Left ventricle myocardium superior (tissue), 1 donor: ENCODE measurements around the gene PLPP2. TPM values are rescaled to one million over a fixed set of nuclear protein-coding genes. Genes with fewer than 3 reads are reported as not detected.
A peak's percentile ranks its signal among the peaks of the same experiment; 100 is the strongest.

Experiments used
- ATAC-seq: fragments of 200-7000 bp; cut with Tn5 transposase; one replicate; pipeline ENCODE4 v1.9.1; 2020; ENCODE audit warnings: mild to moderate bottlenecking, moderate library complexity
- DNase-seq: peaks from one replicate; pipeline ENCODE4 v3.0.0-alpha.2; 2020
- intact Hi-C: fragments of 100-400 bp; cut with micrococcal nuclease; formaldehyde crosslinking; loops from one replicate; pipeline ENCODE4 v1.11.0; 2022
- long read RNA-seq: library from polyadenylated mRNA; unstranded; transcript quantifications from one replicate; pipeline ENCODE4 v2.0.0, GENCODE V29; 2021
- total RNA-seq: library from RNA; stranded (reverse); fragmentation: NEBNext Ultra II Directional; extraction: Animal tissue kit (Norgen Biotek cat#: 25700); gene quantifications from one replicate; pipeline ENCODE4 v1.2.1, GENCODE V29; 2021
- donor health status: DM: no; HTN: yes; CAD: no; lungs with severe emphysema.

PLPP2 gene
- 0.27 TPM for total RNA-seq
- long read RNA-seq = 0 reads

DNA sequence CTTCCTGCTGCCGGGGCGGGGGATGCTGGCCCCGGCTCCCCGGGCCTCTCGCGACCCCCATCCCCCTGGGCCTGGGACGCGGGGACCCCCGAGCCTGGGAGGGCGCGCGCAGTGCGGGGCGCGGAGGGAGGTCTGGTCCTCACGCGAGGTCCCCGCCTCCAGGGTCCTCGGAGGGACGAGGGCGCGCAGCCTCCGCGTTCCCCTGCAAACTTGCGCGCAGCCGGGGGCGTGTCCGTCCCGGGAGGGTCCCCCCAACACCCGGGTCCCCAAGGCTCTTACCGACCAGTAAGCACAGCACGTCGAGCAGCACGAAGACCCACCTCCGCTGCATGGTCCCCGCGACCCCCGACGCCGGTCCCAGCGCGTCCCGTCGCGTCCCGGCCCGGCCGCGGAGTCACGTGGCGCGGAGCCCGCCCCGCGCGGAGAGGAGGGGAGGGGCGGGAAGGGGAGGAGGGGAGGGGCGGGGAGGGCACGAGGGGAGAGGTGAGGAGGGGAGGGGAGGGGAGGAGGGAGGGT is at the start of gene PLPP2:
Gene PLPP2 (minus strand): TSS at position 398 of the 516 bp plus-strand sequence. CDS start 67 bp downstream, at position 331.
- no peak for ATAC-seq
- no peak for DNase-seq
- intact Hi-C loops = no loop called here

- ATAC-seq (no peak), DNase-seq (no peak)
- intact Hi-C loops = no loop called here
These were observed 49.6 kb upstream of the PLPP2 start for GRCh38 chr19:340620-341385.

DNA sequence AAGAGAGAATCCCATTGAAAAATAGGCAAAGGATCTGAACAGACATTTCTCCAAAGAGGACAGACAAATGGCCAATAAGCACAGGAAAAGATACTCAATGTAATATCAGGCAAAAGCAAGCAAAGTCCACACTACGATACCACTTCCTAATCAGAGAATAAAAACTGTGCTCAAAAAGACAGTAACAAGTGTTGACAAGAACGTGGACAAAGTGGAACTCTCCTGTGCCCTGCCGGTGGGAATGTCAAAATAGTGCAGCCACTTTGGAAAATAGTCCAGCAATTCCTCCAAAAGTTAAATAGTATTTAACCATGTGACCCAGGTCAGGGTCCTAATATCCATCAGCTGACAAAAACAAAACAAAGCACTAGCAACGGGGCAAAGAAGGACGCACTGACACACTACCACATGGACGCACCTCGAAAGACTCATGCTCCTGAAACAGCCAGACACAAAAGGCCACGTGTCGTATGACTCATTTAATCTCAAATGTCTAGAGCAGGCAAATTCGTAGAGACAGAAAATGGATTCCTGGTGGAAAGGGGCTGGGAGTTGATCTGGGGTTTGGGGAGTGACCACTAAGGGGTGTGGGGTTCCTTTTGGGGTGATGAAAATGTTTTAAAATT is 48.2 kb upstream of the PLPP2 start:
- ATAC-seq (no peak), DNase-seq (no peak)
- intact Hi-C loops = no loop called here

DNA sequence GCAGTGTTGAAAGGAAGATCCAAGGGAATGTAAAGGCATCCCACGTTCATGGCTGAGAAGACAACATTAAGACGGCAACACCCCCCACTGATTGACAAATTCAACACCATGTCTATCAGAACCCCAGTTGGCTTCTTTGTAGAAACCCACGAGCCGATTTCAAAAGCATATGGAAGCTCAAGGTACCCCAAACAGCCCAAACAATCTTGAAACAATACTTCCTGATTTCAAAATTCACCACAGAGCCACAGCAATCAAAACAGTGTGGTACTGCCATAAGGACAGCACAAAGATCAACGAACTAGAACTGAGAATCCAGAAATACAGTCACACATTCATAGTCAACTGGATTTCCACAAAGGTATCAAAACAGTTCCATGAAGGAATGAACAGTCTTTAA is 47.2 kb upstream of the PLPP2 start:
- intact Hi-C loops = no loop called here
- ATAC-seq (no peak), DNase-seq (no peak)

DNA sequence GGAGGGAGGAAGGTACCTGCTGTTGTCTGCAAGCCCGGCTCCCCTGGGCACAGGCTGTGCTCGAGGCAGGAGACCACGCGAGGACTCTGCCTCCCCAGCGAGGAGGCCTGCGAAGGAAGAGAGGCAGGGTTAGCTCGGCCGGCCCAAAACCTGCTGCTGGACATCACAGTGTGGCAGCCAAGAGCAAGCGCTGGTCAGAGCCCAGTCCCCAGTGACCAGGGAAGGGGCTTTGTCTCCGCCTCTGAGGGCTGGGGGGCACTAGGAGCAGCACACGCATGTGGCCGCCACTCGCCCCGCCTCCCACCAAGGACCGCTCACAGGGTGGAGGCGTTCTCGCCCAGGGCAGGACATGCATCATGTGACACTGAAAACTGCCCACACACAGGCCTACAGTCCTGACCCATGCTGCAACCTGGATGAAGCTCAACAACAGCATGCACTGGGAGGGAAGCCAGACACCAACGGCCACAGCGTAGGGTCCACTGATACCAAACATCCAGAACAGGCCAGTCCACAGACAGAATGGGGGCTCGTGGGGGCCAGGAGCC is 44.9 kb upstream of the PLPP2 start:
- intact Hi-C loops = no loop called here
- DNase-seq (no peak), ATAC-seq (peak; percentile 59)

DNA sequence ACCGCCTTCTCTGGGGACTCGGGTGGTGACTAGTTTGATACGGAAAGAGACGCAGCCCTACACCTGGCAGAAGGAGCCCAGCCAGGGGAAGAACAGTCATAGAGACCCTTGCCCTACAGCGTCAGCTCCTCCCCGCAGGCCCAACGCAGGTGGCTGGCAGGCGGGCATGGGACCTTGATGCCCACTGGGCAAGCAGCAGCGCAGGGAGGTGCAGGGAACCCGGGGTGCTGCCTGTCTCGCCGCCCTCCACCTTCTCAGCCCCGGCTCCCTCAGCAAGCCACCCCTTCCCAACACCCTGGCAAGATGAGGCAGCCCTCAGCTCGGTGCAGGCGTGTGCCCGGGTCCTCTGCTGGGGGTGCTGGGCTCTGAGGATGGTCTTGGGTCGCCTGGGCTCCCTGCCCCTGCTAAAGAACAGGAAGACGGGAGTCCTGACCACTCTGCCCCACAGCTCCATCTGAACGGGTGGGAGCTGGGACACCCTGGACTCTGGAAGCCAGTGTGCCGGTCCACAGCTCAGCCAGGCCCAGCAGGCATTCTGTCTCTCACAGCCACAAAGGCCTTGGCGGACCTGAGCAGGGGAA is 44.4 kb upstream of the PLPP2 start:
- intact Hi-C loops = no loop called here
- no peak for ATAC-seq
- no peak for DNase-seq

DNA sequence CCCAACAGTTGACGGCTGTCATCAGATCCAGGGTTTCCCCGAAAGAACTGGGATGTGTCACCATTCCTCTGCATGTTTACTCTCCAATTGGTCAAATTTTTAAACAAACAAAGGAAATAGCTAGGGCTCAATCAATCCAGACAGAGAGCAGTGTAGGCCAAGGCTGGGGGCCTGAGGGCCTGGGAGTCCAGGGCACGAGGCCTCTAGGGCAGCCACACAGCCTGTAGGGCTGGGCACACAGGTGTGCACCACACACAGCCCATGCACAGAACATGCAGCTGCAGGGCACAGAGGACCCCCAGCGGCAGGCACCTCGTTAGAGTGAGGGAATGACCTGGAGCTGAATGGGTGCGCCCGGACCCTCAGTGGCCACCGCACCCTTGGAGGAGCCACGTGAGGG is 43.9 kb upstream of the PLPP2 start:
- intact Hi-C loops = no loop called here
- DNase-seq = no peak
- ATAC-seq = no peak

DNA sequence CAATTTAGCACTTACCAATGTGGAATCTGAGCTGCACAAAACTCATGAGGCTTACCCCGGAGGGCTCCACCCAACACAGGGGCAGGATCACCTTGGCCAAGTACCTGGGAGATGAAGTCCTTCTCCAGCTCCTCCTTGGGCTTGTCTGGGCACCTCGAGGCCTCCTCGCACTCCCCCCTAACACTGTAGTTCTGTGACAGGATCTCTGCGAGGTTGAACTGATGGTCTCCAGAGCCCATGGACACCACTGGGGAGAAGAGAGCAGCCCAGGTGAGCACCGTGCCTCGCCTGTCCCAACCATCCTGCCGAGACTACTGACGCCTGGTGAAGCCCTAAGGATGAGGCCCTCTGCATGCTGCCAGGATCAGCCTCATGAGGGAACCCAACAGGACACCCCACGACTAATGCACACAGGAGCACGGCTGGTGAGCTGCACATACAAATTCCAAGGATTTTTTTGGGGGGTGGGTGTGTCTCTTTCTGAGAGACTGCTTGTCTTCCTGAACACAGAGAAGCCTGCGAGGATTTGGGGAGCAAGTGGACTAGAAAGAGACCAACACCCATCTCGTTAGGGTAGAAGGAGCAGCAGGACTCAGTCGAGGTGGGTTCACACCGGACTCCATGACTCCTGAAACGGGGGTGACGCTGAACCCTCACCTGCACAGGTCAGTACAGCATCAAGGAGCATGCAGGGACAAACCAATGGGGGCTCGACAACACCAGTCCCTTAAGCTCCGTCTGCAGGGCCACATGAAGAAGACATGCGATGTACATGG is 43.3 kb upstream of the PLPP2 start:
- ATAC-seq (no peak), DNase-seq (no peak)
- intact Hi-C loops = no loop called here

GRCh38 chr19:330503-330902 is 39.3 kb upstream of the PLPP2 start:
- DNase-seq (no peak), ATAC-seq (no peak)
- intact Hi-C loops = no loop called here

DNA sequence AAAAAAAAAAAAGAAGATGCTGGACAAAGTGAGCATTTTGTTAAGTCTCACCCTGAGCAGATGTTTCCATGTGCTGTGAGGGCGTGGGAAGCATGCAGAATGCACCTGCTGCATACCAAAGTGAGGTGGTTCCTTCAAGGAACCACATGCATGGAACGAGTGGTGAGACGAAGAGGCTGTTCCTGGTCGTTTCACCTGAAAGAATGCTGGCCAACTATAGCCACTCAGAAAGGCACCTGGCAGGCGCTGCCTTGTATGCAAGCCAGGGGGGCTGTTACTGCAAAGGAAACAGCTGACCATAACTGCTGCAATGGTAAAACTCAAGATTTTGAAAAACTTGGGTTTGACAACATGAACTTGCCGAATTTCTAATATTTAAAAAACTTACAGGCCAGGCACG is 38.7 kb upstream of the PLPP2 start:
- no peak for ATAC-seq
- DNase-seq = no peak
- intact Hi-C loops = no loop called here

DNA sequence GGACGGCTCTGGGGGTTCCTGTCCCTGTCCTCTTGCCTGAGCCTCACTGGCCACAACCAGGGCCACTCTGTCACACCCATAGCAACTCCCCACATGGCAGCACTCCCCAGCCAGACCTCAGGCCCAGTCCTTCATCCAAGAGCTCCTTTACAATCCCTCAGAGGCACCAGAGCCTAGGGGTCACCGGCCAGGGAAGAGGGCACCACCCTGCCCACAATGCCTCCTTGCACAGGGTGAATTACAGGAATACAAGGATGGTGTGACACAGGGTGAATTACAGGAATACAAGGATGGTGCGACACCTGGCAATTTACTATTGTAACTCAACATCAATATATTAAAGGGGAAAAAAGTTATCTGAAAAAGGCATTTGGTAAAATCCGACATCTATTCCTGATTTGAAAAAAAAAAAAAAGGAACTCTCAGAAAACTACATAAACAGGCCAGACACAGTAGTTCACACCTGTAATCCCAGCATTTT is 36.9 kb upstream of the PLPP2 start:
- no peak for DNase-seq
- intact Hi-C loops = no loop called here
- ATAC-seq = no peak

- intact Hi-C loops = no loop called here
- no peak for DNase-seq
- no peak for ATAC-seq
These were observed 36.3 kb upstream of the PLPP2 start for GRCh38 chr19:327291-328024.

DNA sequence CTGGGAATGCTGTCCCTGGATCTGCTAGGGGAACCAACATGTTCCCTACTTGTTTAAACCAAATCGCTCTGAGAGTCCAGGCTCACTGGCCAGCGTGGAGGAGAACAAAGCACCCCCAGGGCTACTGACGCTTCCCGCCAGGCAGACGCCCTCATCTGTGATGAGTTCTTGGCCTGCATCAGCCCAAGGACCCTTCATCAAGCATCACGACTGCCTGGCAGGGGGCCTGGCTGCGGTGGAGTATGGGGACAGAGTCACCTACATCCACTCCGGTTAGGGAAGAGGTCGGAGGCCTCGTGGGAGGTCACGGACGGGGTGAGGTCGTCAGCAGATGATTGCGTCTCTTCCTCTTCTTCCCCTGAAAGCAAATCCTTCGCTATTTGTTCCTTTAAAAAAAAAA is 35.7 kb upstream of the PLPP2 start:
- ATAC-seq (no peak), DNase-seq (no peak)
- intact Hi-C loops = no loop called here

GRCh38 chr19:325937-326565 is 34.8 kb upstream of the PLPP2 start:
- no peak for ATAC-seq
- DNase-seq = no peak

GRCh38 chr19:325173-325936 is 34.2 kb upstream of the PLPP2 start:
- DNase-seq (no peak), ATAC-seq (no peak)
- intact Hi-C loops = no loop called here

More at GRCh38 chr19:325937-326565, 34.8 kb upstream of the PLPP2 start:
- intact Hi-C loops = no loop called here

DNA sequence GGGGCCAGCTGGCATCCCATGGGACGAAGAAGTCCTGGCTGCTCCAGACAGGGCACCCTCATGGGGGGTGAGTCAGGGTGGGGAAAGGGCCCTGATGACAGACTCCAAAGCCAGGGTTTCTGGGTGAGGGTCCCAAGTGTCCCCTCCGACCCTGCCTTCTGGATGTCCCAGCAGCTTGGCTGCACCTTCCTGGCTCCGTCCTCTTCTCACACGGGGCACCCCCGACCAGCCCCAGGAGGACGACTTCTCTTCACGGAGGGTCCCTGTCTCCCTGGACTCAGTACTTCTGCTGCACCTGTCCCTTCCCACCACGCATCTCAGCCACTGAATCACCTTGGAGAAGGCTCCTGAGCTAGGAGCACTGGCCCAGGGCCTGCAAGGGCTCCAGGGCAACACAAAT is 33.5 kb upstream of the PLPP2 start:
- DNase-seq (no peak), ATAC-seq (no peak)
- intact Hi-C loops = no loop called here

DNA sequence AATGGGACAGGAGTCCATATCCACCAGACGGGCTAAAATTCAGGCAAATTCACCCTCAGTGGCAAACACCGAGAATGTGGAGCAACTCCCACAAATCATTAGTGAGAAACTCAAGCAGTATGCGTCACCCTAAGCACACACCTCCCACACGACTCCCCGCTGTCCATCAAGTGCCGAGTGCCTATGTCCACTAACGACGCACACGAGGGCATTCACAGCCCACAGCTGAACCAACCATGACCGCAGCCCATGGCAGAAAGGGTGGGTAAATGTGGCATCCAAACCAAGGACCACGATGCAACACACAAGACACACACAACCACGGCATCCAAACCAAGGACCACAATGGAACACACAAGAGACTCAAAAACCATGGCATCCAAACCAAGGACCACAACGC is 31.4 kb upstream of the PLPP2 start:
- DNase-seq (no peak), ATAC-seq (no peak)
- intact Hi-C loops = no loop called here

DNA sequence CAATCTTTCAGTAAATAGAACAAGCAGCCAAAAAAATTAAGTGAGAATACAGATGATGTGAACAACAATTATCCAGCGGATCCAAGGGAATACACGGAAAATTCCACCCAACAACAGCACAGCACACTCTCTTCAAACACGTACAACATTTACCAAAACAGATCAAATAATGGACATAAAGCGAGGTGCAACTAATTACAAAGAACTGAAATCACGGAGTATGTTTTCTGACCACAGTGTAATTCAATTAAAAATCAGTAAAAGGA is 27.2 kb upstream of the PLPP2 start:
- ATAC-seq = no peak
- intact Hi-C loops = no loop called here
- DNase-seq = no peak
